ENCODE measurements around the gene PRR12. TPM values are rescaled to one million over a fixed set of nuclear protein-coding genes. Genes with fewer than 3 reads are reported as not detected.

The PRR12 gene
- polyA plus RNA-seq, 3 donors, result 0.04 to 3.3 (median 0.11) TPM

DNA sequence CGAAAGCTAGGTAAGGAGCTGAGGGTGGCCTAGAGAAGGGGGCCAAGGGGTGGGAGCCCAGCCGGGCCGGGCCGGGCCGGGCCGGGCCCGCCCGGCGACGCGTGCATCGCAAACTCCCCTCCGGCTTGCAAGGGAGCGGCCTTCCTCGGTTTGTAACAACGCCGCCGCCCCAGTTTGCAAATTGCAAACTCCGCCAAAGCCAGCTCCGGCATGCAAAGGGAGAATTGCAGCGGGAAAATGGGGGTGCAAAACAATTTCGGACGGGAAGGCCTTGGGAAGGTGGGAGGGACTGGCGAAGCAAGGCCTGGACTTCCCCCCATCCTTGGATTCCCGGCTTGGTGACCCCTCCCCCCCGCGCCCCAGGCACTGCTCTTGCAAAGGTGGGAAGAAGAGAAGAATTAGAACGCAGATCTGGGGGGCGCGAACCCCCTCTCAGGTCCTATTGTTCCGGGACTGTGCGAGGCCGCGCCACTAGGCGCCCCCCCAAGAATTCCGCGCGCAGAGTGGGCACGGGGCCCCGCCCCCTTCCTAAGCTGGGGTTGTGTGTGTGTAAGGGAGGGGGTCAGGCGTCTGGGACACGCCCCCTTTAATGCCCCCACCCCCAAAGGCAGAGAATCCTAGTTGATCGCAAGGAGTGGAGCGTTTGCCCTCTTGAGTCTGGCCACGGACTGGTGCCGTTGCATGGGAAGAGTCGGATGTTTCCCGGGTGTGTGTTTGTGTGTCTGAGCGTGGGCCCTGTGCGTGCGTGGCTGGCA is 926 bp downstream of the PRR12 start:
- Histone ChIP-seq H3K9ac (ENCODE audit: insufficient read depth, low read length, poor library complexity, severe bottlenecking) (peak overlapping the region; percentile 66), H3K27me3 (ENCODE audit: control insufficient read depth in 2 of 2, insufficient read depth in 2 of 2, low read length in 2 of 2) (no peaks in the 10 kb centered on the region), H4K20me1 (ENCODE audit: insufficient read depth, low read length) (peaks cover 45% of the 10 kb centered on the region), H3K27ac (ENCODE audit: low read depth in 1 of 2, low read length in 2 of 2) (peak overlapping the region in 1 of 2 donors; percentile 58), H2AFZ (ENCODE audit: insufficient read depth, low read depth, low read length, poor library complexity, severe bottlenecking) (peak overlapping the region; percentile 62), H3K36me3 (replicated peaks in 1 of 2; ENCODE audit: control insufficient read depth in 1 of 2, insufficient read depth in 2 of 2, low read length in 2 of 2) (peaks cover 18 to 24% of the 10 kb centered on the region in 2 donors), H3K9me3 (replicated peaks in 1 of 2; ENCODE audit: control insufficient read depth in 1 of 2, insufficient read depth in 1 of 2, low read length in 2 of 2) (no peaks in the 10 kb centered on the region), H3K4me1 (ENCODE audit: control insufficient read depth in 1 of 2, insufficient read depth in 2 of 2, low read length in 2 of 2) (peaks cover 28 to 37% of the 10 kb centered on the region in 2 donors), H3K4me2 (replicated peaks; ENCODE audit: extremely low read depth, low read length, poor library complexity, severe bottlenecking) (peak overlapping the region; percentile 100), H3K4me3 (replicated peaks in 1 of 3; ENCODE audit: low read depth in 2 of 3, low read length in 3 of 3) (peak overlapping the region; percentile 64 to 98 (median 95)), H3K79me2 (ENCODE audit: insufficient read depth, low read length) (peaks cover 49% of the 10 kb centered on the region)
- Mint-ChIP-seq H3K9me3 (no peaks in the 10 kb centered on the region), H3K4me1 (peaks cover 30% of the 10 kb centered on the region), H3K36me3 (peaks cover 8 to 21% of the 10 kb centered on the region in 2 donors), H3K4me3 (peak overlapping the region; percentile 80 to 86), H3K27ac (peak overlapping the region in 5 of 7 donors; percentile 60 to 94 (median 85)), H3K27me3 (ENCODE audit: low read depth in 3 of 3) (peaks cover 3 to 8% (median 5%) of the 10 kb centered on the region in 3 donors)
- TF ChIP-seq, protein P1, sequence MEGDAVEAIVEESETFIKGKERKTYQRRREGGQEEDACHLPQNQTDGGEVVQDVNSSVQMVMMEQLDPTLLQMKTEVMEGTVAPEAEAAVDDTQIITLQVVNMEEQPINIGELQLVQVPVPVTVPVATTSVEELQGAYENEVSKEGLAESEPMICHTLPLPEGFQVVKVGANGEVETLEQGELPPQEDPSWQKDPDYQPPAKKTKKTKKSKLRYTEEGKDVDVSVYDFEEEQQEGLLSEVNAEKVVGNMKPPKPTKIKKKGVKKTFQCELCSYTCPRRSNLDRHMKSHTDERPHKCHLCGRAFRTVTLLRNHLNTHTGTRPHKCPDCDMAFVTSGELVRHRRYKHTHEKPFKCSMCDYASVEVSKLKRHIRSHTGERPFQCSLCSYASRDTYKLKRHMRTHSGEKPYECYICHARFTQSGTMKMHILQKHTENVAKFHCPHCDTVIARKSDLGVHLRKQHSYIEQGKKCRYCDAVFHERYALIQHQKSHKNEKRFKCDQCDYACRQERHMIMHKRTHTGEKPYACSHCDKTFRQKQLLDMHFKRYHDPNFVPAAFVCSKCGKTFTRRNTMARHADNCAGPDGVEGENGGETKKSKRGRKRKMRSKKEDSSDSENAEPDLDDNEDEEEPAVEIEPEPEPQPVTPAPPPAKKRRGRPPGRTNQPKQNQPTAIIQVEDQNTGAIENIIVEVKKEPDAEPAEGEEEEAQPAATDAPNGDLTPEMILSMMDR (IDR thresholded peaks at IDR 0.05), result no peak
- no peak for DNase-seq
- intact Hi-C loops (cut with micrococcal nuclease), result loop anchor here (2.0 to 5.0 kb wide), 3 partner anchors 47 to 85 kb away; partner anchors contain the start of genes PRMT1 (in 2 of the 2), RRAS (in 1 of the 2) and SCAF1 (in 1 of the 2)
- WGBS (ENCODE audit: insufficient coverage), result 0% methylated on average over 30 of the region's 51 CpGs

GRCh38 chr19:49592486-49593232 is 1.7 kb downstream of the PRR12 start:
- peaks cover 49% of the 10 kb centered on the region for H3K79me2 ChIP-seq (ENCODE audit: insufficient read depth, low read length)
- TF ChIP-seq, protein P1 (IDR thresholded peaks at IDR 0.05), result no peak
- WGBS (ENCODE audit: insufficient coverage), result 3% methylated on average over 15 of the region's 28 CpGs
- H4K20me1 ChIP-seq (ENCODE audit: insufficient read depth, low read length), result peaks cover 51% of the 10 kb centered on the region
- H3K9me3 ChIP-seq (replicated peaks in 1 of 2; ENCODE audit: control insufficient read depth in 1 of 2, insufficient read depth in 1 of 2, low read length in 2 of 2), result no peaks in the 10 kb centered on the region
- H3K4me1 Mint-ChIP-seq, result peaks cover 30% of the 10 kb centered on the region
- intact Hi-C loops (cut with micrococcal nuclease), result loop anchor here (2.0 to 5.0 kb wide), 3 partner anchors 46 to 85 kb away; partner anchors contain the start of genes PRMT1 (in 2 of the 2), RRAS (in 1 of the 2) and SCAF1 (in 1 of the 2)
- H3K4me3 Mint-ChIP-seq, result peak overlapping the region; percentile 80 to 86
- peaks cover 10 to 24% of the 10 kb centered on the region in 2 donors for H3K36me3 Mint-ChIP-seq
- H3K9ac ChIP-seq (ENCODE audit: insufficient read depth, low read length, poor library complexity, severe bottlenecking), result peak overlapping the region; percentile 66
- peak overlapping the region; percentile 59 for H2AFZ ChIP-seq (ENCODE audit: insufficient read depth, low read depth, low read length, poor library complexity, severe bottlenecking)
- H3K9me3 Mint-ChIP-seq, result no peaks in the 10 kb centered on the region
- H3K27ac Mint-ChIP-seq, result peak overlapping the region; percentile 76 to 94 (median 85)
- H3K4me1 ChIP-seq (ENCODE audit: control insufficient read depth in 1 of 2, insufficient read depth in 2 of 2, low read length in 2 of 2), result peaks cover 28 to 37% of the 10 kb centered on the region in 2 donors
- H3K36me3 ChIP-seq (replicated peaks in 1 of 2; ENCODE audit: control insufficient read depth in 1 of 2, insufficient read depth in 2 of 2, low read length in 2 of 2), result peaks cover 26 to 29% of the 10 kb centered on the region in 2 donors
- peak overlapping the region; percentile 100 for H3K4me2 ChIP-seq (replicated peaks; ENCODE audit: extremely low read depth, low read length, poor library complexity, severe bottlenecking)
- H3K27me3 ChIP-seq (ENCODE audit: control insufficient read depth in 2 of 2, insufficient read depth in 2 of 2, low read length in 2 of 2), result no peaks in the 10 kb centered on the region
- H3K27ac ChIP-seq (ENCODE audit: low read depth in 1 of 2, low read length in 2 of 2), result peak overlapping the region in 1 of 2 donors; percentile 58
- DNase-seq, result no peak
- H3K27me3 Mint-ChIP-seq (ENCODE audit: low read depth in 3 of 3), result peaks cover 3 to 5% (median 4%) of the 10 kb centered on the region in 3 donors
- peak overlapping the region; percentile 64 to 98 (median 95) for H3K4me3 ChIP-seq (replicated peaks in 1 of 3; ENCODE audit: low read depth in 2 of 3, low read length in 3 of 3)
